GM23338 (cell line): ENCODE results near the gene CSNK1E. TPM values are rescaled to one million over a fixed set of nuclear protein-coding genes. Genes with fewer than 3 reads are reported as not detected.

Experiments used
- ATAC-seq: fragments of 200-7000 bp; cut with Tn5 transposase; 3 replicates; pipeline ENCODE4 v1.9.1; 2020
- DNase-seq: peaks from one replicate; pipeline ENCODE4 v3.0.0-alpha.2; 2015; ENCODE audit warnings: low spot score
- H2AFZ ChIP-seq: fragments of 200-600 bp; sonication (generic); 2 replicates; pipeline ENCODE4 v1.8.0; 2016; ENCODE audit warnings: antibody characterized with exemption, mild to moderate bottlenecking, moderate library complexity
- H3F3A ChIP-seq: fragments of 200-600 bp; sonication (generic); replicated peaks from 2 replicates; pipeline ENCODE4 v1.8.0; 2017; ENCODE audit warnings: antibody characterized with exemption, mixed run types, low read depth
- H3K27ac ChIP-seq: fragments of 200-600 bp; sonication (generic); 2 replicates; pipeline ENCODE4 v1.6.1; 2016; ENCODE audit warnings: low read depth
- H3K27me3 ChIP-seq: fragments of 200-600 bp; sonication (generic); 2 replicates; pipeline ENCODE4 v1.8.0; 2016; ENCODE audit warnings: mild to moderate bottlenecking, mixed run types, moderate library complexity; ENCODE audit not compliant: insufficient read depth
- H3K36me3 ChIP-seq: fragments of 200-600 bp; sonication (generic); 2 replicates; pipeline ENCODE4 v1.8.0; 2016; ENCODE audit warnings: mild to moderate bottlenecking; ENCODE audit not compliant: insufficient read depth
- H3K4me1 ChIP-seq: fragments of 200-600 bp; sonication (generic); 2 replicates; pipeline ENCODE4 v1.8.0; 2016; ENCODE audit warnings: mild to moderate bottlenecking, moderate library complexity; ENCODE audit not compliant: insufficient read depth
- H3K4me2 ChIP-seq: fragments of 200-600 bp; sonication (generic); 2 replicates; pipeline ENCODE4 v1.7.1; 2017; ENCODE audit warnings: mixed run types
- H3K4me3 ChIP-seq: fragments of 200-600 bp; sonication (generic); 2 replicates; pipeline ENCODE4 v1.6.1; 2016; ENCODE audit warnings: mixed run types
- H3K79me2 ChIP-seq: fragments of 200-600 bp; sonication (generic); replicated peaks from 2 replicates; pipeline ENCODE4 v1.8.0; 2017; ENCODE audit warnings: mild to moderate bottlenecking; ENCODE audit not compliant: insufficient read depth
- H3K9me2 ChIP-seq: fragments of 200-600 bp; sonication (generic); 2 replicates; pipeline ENCODE4 v1.8.0; 2017; ENCODE audit not compliant: insufficient read depth
- H4K20me1 ChIP-seq: fragments of 200-600 bp; sonication (generic); replicated peaks from 2 replicates; pipeline ENCODE4 v1.8.0; 2017; ENCODE audit warnings: mild to moderate bottlenecking; ENCODE audit not compliant: insufficient read depth
- H3K27ac Mint-ChIP-seq: 2 replicates; pipeline ENCODE4 v1.8.0; 2020; ENCODE audit warnings: inconsistent platforms, mild to moderate bottlenecking, moderate library complexity, mixed read lengths
- H3K27me3 Mint-ChIP-seq: 3 replicates; pipeline ENCODE4 v1.8.0; 2022; ENCODE audit warnings: low read depth, mild to moderate bottlenecking, moderate library complexity, mixed read lengths, inconsistent platforms; ENCODE audit not compliant: insufficient read depth, poor library complexity
- H3K36me3 Mint-ChIP-seq: 3 replicates; pipeline ENCODE4 v1.8.0; 2021; ENCODE audit warnings: low read depth, mild to moderate bottlenecking, inconsistent platforms, moderate library complexity, mixed read lengths
- H3K4me1 Mint-ChIP-seq: 3 replicates; pipeline ENCODE4 v1.8.0; 2020; ENCODE audit warnings: mild to moderate bottlenecking, inconsistent platforms, mixed read lengths
- H3K4me3 Mint-ChIP-seq: 3 replicates; pipeline ENCODE4 v1.8.0; 2021; ENCODE audit warnings: moderate library complexity, mild to moderate bottlenecking, inconsistent platforms, mixed read lengths
- H3K9me3 Mint-ChIP-seq: 3 replicates; pipeline ENCODE4 v1.8.0; 2020; ENCODE audit warnings: moderate library complexity, mild to moderate bottlenecking, inconsistent platforms, mixed read lengths
- EZH2 ChIP-seq: fragments of 200-600 bp; sonication (generic); IDR thresholded peaks from one replicate; pipeline ENCODE4 v1.8.0; 2017; ENCODE audit warnings: antibody characterized with exemption, mild to moderate bottlenecking, low read depth; ENCODE audit not compliant: unreplicated experiment
- NANOG ChIP-seq: IDR thresholded peaks from 2 replicates; pipeline ENCODE4 v1.6.1; 2016; ENCODE audit warnings: antibody characterized with exemption, borderline replicate concordance
- POLR2AphosphoS5 ChIP-seq: IDR thresholded peaks from 2 replicates; pipeline ENCODE4 v1.6.1; 2016; ENCODE audit warnings: antibody characterized with exemption, low read depth
- STAT1 ChIP-seq: IDR thresholded peaks from one replicate; pipeline ENCODE4 v1.6.1; 2016; ENCODE audit warnings: antibody characterized with exemption; ENCODE audit not compliant: unreplicated experiment
- ZNF331 ChIP-seq: fragments of 250-450 bp; sonication (Bioruptor Pico); IDR thresholded peaks from 2 replicates; pipeline ENCODE4 v1.5.0; 2020; ENCODE audit warnings: low read depth, mild to moderate bottlenecking, moderate library complexity
- polyA plus RNA-seq: library from polyadenylated mRNA; unstranded; fragments of >200 nt; fragmentation: Nextera tagmentation; extraction: Ambion mirVana; gene quantifications from 2 replicates; pipeline ENCODE4 v1.2.1, GENCODE V29; 2016
- total RNA-seq: library from RNA; depleted of rRNA; stranded (reverse); fragments of >200 nt; shearing (Covaris generic); gene quantifications from 2 replicates; pipeline ENCODE4 v1.2.3, GENCODE V29; 2014

CSNK1E gene
- total and polyA plus RNA-seq, 2 experiments from 2014 or later, result 180 to 259 TPM

GRCh38 chr22:38320605-38321402 is 3.6 kb upstream of the CSNK1E start:
- Mint-ChIP-seq H3K4me1 (peaks cover 51% of the 10 kb centered on the region), H3K4me3 (no peak overlapping the region; the same call in 2 of the 3 replicates), H3K9me3 (peaks cover 2% of the 10 kb centered on the region; the same call in 1 of the 3 replicates), H3K27ac (peak overlapping the region; percentile 81; the same call in 1 of the 2 replicates), H3K36me3 (peaks cover 7% of the 10 kb centered on the region), H3K27me3 (peaks cover 34% of the 10 kb centered on the region)
- ATAC-seq (no peak), DNase-seq (no peak)
- TF ChIP-seq ZNF331 (CRISPR knock-in tag) (no peak), NANOG (no peak), POLR2AphosphoS5 (no peak)
- no peaks in the 10 kb centered on the region for H3K9me2 ChIP-seq
- H3K4me3 ChIP-seq, result no peak overlapping the region
- peaks cover 60% of the 10 kb centered on the region for H3K79me2 ChIP-seq
- peak overlapping the region; percentile 83 for H3K27ac ChIP-seq
- H3F3A ChIP-seq, result peaks cover 29% of the 10 kb centered on the region
- peaks cover 6% of the 10 kb centered on the region; the same call in 1 of the 2 replicates for H4K20me1 ChIP-seq
- 0 out of 2 replicates have a peak overlapping the region, but pooled peaks have one; percentile 64 for H3K4me2 ChIP-seq
- no peaks in the 10 kb centered on the region for H3K27me3 ChIP-seq
- peaks cover 38% of the 10 kb centered on the region for H3K4me1 ChIP-seq
- H2AFZ ChIP-seq, result no peak overlapping the region
- H3K36me3 ChIP-seq, result no peaks in the 10 kb centered on the region

- peak overlapping the region; percentile 88 for H3K4me2 ChIP-seq
- H3K79me2 ChIP-seq, result peaks cover 70% of the 10 kb centered on the region
- peaks cover 14% of the 10 kb centered on the region for H3K36me3 Mint-ChIP-seq
- peaks cover 26% of the 10 kb centered on the region for H3F3A ChIP-seq
- no peaks in the 10 kb centered on the region for H3K36me3 ChIP-seq
- H2AFZ ChIP-seq, result no peak overlapping the region
- TF ChIP-seq EZH2 (no peak), POLR2AphosphoS5 (no peak), NANOG (no peak), STAT1 (no peak)
- peaks cover 57% of the 10 kb centered on the region for H3K4me1 Mint-ChIP-seq
- DNase-seq, result peak; percentile 57
- peak overlapping the region; percentile 99 for H3K27ac ChIP-seq
- ATAC-seq, result peak; percentile 50
- H3K27ac Mint-ChIP-seq, result peak overlapping the region; percentile 82
- peak overlapping the region; percentile 83; the same call in 1 of the 2 replicates for H3K4me3 ChIP-seq
- H3K9me2 ChIP-seq, result no peaks in the 10 kb centered on the region
- peaks cover 5% of the 10 kb centered on the region; the same call in 2 of the 3 replicates for H3K9me3 Mint-ChIP-seq
- H3K4me1 ChIP-seq, result peaks cover 48% of the 10 kb centered on the region
- H4K20me1 ChIP-seq, result peaks cover 23% of the 10 kb centered on the region
- no peaks in the 10 kb centered on the region for H3K27me3 ChIP-seq
- peaks cover 28% of the 10 kb centered on the region for H3K27me3 Mint-ChIP-seq
- H3K4me3 Mint-ChIP-seq, result peak overlapping the region; percentile 78; the same call in 2 of the 3 replicates
Observed at GRCh38 chr22:38318792-38319773, 1.9 kb upstream of the CSNK1E start.
